Fibroblast of villous mesenchyme (primary cell): Measurements from ENCODE around the gene CTNNA2. TPM values are rescaled to one million over a fixed set of nuclear protein-coding genes. Genes with fewer than 3 reads are reported as not detected.

Experiments
- DNase-seq: peaks from one replicate; pipeline ENCODE4 v3.0.0-alpha.2; 2010; ENCODE audit warnings: low read depth
- H3K4me3 ChIP-seq: 2 replicates; pipeline ENCODE4 v1.5.1; 2011; ENCODE audit warnings: low read depth, mild to moderate bottlenecking, low read length
- total RNA-seq: library from RNA; depleted of rRNA; stranded (reverse); fragments of >200 nt; gene quantifications from 2 replicates; pipeline ENCODE4 v1.2.3, GENCODE V29; 2012
- TF ChIP-seq, protein P1 (sequence below): IDR thresholded peaks from 2 replicates; pipeline ENCODE4 v1.5.1; 2012; ENCODE audit warnings: low read depth, mild to moderate bottlenecking, low read length; ENCODE audit not compliant: insufficient read depth

Gene CTNNA2
- total RNA-seq, 1 donor, result not detected

DNA sequence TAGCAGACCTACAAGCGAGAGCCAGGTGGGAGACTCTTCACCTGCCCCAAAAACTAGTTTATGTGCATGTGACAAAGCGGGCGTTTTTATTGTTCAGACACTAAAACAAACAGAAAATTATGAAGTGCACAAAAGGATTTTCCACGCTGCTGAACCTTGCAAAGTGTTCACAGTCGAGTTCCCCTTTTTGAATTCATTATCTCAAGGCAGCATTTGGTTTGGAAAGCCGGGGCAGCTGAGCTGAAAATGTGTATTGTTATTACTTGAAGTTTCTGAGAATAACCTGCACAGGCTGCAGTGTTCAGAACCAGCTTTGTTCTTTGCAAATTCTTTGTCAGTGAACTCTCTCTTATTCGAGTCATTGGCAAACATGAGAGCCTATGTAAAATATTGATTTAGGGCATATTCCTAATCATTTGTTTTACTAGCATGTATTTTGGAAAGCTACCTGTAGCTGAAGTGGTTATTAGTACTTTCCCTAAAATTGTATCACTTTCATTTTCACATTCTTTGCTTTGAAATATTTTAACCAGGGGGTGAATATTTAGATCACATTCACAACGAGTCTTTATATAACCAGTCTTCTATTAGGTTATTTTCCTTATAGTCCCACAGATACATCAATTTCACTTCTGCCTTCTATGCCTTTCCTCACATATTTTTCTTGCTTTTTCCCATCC lies 732.2 kb downstream of the CTNNA2 start:
- TF ChIP-seq, protein P1, sequence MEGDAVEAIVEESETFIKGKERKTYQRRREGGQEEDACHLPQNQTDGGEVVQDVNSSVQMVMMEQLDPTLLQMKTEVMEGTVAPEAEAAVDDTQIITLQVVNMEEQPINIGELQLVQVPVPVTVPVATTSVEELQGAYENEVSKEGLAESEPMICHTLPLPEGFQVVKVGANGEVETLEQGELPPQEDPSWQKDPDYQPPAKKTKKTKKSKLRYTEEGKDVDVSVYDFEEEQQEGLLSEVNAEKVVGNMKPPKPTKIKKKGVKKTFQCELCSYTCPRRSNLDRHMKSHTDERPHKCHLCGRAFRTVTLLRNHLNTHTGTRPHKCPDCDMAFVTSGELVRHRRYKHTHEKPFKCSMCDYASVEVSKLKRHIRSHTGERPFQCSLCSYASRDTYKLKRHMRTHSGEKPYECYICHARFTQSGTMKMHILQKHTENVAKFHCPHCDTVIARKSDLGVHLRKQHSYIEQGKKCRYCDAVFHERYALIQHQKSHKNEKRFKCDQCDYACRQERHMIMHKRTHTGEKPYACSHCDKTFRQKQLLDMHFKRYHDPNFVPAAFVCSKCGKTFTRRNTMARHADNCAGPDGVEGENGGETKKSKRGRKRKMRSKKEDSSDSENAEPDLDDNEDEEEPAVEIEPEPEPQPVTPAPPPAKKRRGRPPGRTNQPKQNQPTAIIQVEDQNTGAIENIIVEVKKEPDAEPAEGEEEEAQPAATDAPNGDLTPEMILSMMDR, result no peak
- DNase-seq, result no peak
- H3K4me3 ChIP-seq, result no peak overlapping the region

DNA sequence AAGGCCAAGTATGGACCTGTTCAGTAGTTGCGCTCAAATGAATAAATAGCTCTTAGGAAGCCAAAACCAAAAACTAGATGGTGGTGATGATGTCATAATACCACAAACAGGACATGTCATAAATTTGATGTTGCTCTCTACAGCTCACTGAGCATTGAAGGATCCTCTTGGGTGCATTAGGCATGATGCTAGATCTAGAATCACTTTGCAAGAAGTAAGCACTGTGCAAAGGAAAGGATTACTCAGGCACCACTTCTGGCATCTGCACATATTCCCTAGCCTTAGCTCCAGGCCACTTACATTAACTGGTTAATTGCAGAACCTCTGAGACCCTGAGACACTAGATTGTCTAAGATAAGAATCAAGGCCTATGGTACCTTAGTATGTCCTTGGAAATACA lies 733.7 kb downstream of the CTNNA2 start:
- DNase-seq, result no peak
- TF ChIP-seq, protein P1, result no peak
- H3K4me3 ChIP-seq, result no peak overlapping the region

GRCh38 chr2:80247339-80247738 lies 734.5 kb downstream of the CTNNA2 start:
- H3K4me3 ChIP-seq, result no peak overlapping the region
- TF ChIP-seq, protein P1, result no peak
- DNase-seq, result no peak

- no peak for DNase-seq
- TF ChIP-seq, protein P1, result no peak
These were observed 735.3 kb downstream of the CTNNA2 start for GRCh38 chr2:80248146-80248545.

GRCh38 chr2:80252294-80252986 lies 739.6 kb downstream of the CTNNA2 start:
- TF ChIP-seq, protein P1, result no peak
- no peak for DNase-seq
- H3K4me3 ChIP-seq, result no peak overlapping the region

More at GRCh38 chr2:80248146-80248545, 735.3 kb downstream of the CTNNA2 start:
- H3K4me3 ChIP-seq, result no peak overlapping the region

DNA sequence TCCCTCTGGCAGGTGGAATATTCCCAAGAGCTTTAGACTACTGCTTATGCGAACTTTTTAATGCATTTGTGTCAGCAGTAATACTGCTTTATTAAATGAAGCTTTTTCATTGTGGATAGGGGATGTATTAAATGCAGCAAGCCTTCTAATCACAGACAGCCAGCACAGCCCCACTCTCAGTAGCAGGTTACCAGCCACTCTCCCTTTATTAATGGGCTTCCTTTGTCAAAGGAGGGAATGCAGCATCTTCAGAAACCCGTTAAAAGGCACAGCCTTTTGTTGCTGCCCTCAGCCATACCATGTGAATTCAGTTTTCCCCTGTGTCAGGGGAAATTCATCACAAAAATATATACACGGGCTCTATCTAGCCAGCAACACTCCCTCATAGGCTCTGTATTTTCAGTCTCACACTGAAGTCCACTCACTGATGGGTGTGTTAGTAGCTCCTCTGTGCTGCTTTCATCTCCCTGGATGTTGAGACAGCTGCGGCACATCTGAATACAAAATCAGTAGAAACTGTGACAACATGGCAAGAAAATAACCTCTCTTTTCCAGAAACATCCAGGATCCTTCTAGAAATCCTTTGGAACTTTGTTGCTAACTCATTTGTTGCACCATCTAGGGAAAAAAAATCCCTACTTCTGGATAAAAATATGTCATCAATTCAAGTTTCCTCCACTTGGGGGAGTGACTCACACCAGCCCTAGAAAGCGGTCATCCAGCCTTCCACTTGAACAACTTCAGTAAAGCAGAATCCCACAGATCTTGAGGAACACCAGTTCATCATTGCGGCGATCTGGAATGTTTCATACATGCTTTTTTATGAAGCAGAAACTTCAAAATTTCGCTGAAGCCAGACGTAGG lies 743.3 kb downstream of the CTNNA2 start:
- H3K4me3 ChIP-seq, result no peak overlapping the region
- DNase-seq, result peak; percentile 13
- TF ChIP-seq, protein P1, result peak; percentile 26
